GM23248 (cell line): Measurements from ENCODE around the gene TCHP.

Source experiments
- EZH2 ChIP-seq: fragments of 200-600 bp; sonication (generic); IDR thresholded peaks from 2 replicates; pipeline ENCODE4 v1.6.1; 2018; ENCODE audit warnings: antibody characterized with exemption, mild to moderate bottlenecking; ENCODE audit not compliant: insufficient read depth, poor library complexity, severe bottlenecking
- EZH2phosphoT487 ChIP-seq: fragments of 200-600 bp; sonication (generic); IDR thresholded peaks from 2 replicates; pipeline ENCODE4 v1.6.1; 2018; ENCODE audit warnings: antibody characterized with exemption, moderate library complexity, mild to moderate bottlenecking, low read depth; ENCODE audit not compliant: insufficient read depth

GRCh38 chr12:109879351-109880042 lies 20.6 kb upstream of the TCHP start:
- no peak for TF ChIP-seq EZH2
- TF ChIP-seq EZH2phosphoT487, result no peak
